B cell (primary cell): ENCODE data around the gene NAV1.

Source experiments
- CTCF ChIP-seq: fragments of 200-600 bp; IDR thresholded peaks from one replicate; pipeline ENCODE4 v1.8.0; 2022; ENCODE audit warnings: antibody characterized with exemption, mild to moderate bottlenecking
- EZH2 ChIP-seq: IDR thresholded peaks from 2 replicates; pipeline ENCODE4 v1.6.1; 2012; ENCODE audit warnings: borderline replicate concordance, low read depth, mild to moderate bottlenecking, moderate library complexity, low read length; ENCODE audit not compliant: insufficient read depth, poor library complexity, severe bottlenecking

- TF ChIP-seq CTCF (no peak), EZH2 (no peak)
These were observed 876 bp upstream of the NAV1 start for GRCh38 chr1:201537891-201538611.
